K562 (cell line): ENCODE data around the gene MDC1. TPM values are rescaled to one million over a fixed set of nuclear protein-coding genes. Genes with fewer than 3 reads are reported as not detected.

Experiments used
- ARID3A ChIP-seq: IDR thresholded peaks from 2 replicates; pipeline ENCODE4 v1.6.1; 2012; ENCODE audit warnings: low read depth, low read length, improper control_type of control experiment, borderline replicate concordance
- ARID4B ChIP-seq: sonication (generic); formaldehyde crosslinking; IDR thresholded peaks from 2 replicates; pipeline ENCODE4 v1.8.0; 2022; ENCODE audit warnings: mild to moderate bottlenecking, missing genetic modification reagents
- GTF2B ChIP-seq: IDR thresholded peaks from 2 replicates; pipeline ENCODE4 v1.6.1; 2011; ENCODE audit not compliant: insufficient read length; ENCODE audit errors: extremely low read depth
- HDAC2 ChIP-seq: fragments of 450-650 bp; IDR thresholded peaks from 2 replicates; pipeline ENCODE4 v1.6.1; 2016; ENCODE audit warnings: mild to moderate bottlenecking
- ILF3 ChIP-seq: fragments of 450-650 bp; IDR thresholded peaks from 2 replicates; pipeline ENCODE4 v1.6.1; 2018; ENCODE audit warnings: antibody characterized with exemption, mild to moderate bottlenecking, moderate library complexity, borderline replicate concordance
- PRDM10 ChIP-seq: fragments of 450-650 bp; IDR thresholded peaks from 2 replicates; pipeline ENCODE4 v1.6.1; 2018; ENCODE audit not compliant: partially characterized antibody
- U2AF1 ChIP-seq: fragments of 200-400 bp; formaldehyde crosslinking; optimal IDR thresholded peaks from 2 replicates; pipeline ENCODE3; 2017; ENCODE audit warnings: mild to moderate bottlenecking, low read depth, low read length, moderate library complexity
- ZNF436 ChIP-seq: fragments of 250-450, 450-650 bp; sonication (Bioruptor Pico); formaldehyde crosslinking; IDR thresholded peaks from 2 replicates; pipeline ENCODE4 v1.7.0; 2020; ENCODE audit warnings: mild to moderate bottlenecking
- polyA plus RNA-seq, 8 experiments: library from polyadenylated mRNA; depleted of rRNA in 4 of 8; stranded (reverse) in 5 of 8; unstranded in 3 of 8; fragments of >200 nt; fragmentation: Nextera tagmentation in 2 of 8; fragmentation: Illumina TruSeq in 1 of 8; extraction: Ambion mirVana in 2 of 8; extraction: Trizol in 1 of 8; gene quantifications; 2 replicates each; pipeline versions ENCODE4 v1.2.1 to v1.2.3, GENCODE V29; 2011 to 2014; ENCODE audit warnings: inconsistent platforms in 1 of 8, missing spikeins in 1 of 8
- total RNA-seq, 7 experiments: library from RNA; depleted of rRNA in 6 of 7; stranded (reverse); fragments of >200 nt in 6 of 7; fragmentation: Illumina TruSeq in 2 of 7; extraction: Trizol in 2 of 7; gene quantifications; 2 replicates each; pipeline versions ENCODE4 v1.2.1 to v1.2.3, GENCODE V29; 2011 to 2021; ENCODE audit warnings: low replicate concordance in 1 of 7
- TF ChIP-seq, protein P1 (sequence below): fragments of 450-650 bp; IDR thresholded peaks from 2 replicates; pipeline ENCODE4 v1.6.1; 2017; ENCODE audit warnings: antibody characterized with exemption, mild to moderate bottlenecking

MDC1 gene
- total and polyA plus RNA-seq, 9 of the 15 experiments (the other 6 are each of a cell fraction or from before 2014, with no cell fraction given) = 8.2 to 114 (median 20.0) TPM

DNA sequence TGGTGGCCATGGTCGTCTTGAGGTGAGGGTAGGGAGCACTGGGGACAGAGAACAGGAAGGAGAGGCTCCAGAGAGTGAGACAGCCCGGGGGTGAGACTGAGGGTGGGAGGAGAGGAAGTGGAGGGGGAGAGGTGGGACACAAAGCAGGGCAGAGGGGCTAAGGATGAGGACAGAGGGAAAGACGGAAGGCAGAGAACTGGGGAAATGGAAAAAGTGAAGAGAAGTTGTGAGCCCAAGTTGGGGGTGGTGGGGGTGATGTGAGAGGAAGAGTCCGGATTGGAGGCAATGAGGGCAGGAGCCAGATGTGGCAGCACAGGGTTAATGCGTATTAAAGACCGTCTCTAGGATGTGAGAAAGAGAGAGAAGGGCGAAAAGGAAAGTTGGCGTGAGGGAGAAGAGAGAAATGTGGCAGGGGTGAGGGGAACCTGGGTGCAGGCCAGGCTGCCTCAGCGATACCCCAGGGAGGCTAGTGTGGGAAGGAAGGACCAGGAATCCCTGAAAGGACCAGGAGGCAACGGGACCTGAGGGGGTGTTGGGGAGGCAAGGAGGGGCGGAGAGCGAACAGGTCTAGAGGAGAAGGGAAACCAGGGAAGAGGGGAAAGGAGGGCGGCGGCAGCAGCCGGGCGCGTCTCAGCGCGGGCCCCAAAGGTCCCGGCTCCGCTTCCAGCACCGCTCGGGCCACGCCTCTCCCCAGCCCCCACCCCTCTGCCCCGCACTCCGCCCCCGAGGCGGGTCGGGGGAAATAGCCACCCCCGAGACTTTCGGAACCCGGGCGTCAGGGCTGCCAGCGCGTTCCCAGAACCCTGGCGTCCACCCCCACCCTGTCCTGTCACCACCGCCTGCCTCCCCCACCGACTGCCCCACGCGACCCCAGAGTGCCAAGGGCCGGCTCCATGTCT, 30.8 kb downstream of the MDC1 start, which contains the start of gene PPP1R18 (continued):
- no peak for TF ChIP-seq ZNF436 (CRISPR knock-in tag)
- no peak for TF ChIP-seq GTF2B
- TF ChIP-seq PRDM10 = peak; percentile 82
- TF ChIP-seq ARID3A = no peak
- TF ChIP-seq, protein P1, sequence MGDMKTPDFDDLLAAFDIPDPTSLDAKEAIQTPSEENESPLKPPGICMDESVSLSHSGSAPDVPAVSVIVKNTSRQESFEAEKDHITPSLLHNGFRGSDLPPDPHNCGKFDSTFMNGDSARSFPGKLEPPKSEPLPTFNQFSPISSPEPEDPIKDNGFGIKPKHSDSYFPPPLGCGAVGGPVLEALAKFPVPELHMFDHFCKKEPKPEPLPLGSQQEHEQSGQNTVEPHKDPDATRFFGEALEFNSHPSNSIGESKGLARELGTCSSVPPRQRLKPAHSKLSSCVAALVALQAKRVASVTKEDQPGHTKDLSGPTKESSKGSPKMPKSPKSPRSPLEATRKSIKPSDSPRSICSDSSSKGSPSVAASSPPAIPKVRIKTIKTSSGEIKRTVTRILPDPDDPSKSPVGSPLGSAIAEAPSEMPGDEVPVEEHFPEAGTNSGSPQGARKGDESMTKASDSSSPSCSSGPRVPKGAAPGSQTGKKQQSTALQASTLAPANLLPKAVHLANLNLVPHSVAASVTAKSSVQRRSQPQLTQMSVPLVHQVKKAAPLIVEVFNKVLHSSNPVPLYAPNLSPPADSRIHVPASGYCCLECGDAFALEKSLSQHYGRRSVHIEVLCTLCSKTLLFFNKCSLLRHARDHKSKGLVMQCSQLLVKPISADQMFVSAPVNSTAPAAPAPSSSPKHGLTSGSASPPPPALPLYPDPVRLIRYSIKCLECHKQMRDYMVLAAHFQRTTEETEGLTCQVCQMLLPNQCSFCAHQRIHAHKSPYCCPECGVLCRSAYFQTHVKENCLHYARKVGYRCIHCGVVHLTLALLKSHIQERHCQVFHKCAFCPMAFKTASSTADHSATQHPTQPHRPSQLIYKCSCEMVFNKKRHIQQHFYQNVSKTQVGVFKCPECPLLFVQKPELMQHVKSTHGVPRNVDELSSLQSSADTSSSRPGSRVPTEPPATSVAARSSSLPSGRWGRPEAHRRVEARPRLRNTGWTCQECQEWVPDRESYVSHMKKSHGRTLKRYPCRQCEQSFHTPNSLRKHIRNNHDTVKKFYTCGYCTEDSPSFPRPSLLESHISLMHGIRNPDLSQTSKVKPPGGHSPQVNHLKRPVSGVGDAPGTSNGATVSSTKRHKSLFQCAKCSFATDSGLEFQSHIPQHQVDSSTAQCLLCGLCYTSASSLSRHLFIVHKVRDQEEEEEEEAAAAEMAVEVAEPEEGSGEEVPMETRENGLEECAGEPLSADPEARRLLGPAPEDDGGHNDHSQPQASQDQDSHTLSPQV = no peak
- no peak; the same call in 1 of the 2 replicates for TF ChIP-seq ARID4B (CRISPR knock-in tag)
- no peak for TF ChIP-seq U2AF1
- no peak for TF ChIP-seq HDAC2
- no peak for TF ChIP-seq ILF3
